DND-41 (cell line): ENCODE results near the gene CSN1S1.
A peak's percentile ranks its signal among the peaks of the same experiment; 100 is the strongest.

Experiments
- ATAC-seq: fragments of 200-7000 bp; cut with Tn5 transposase; 3 replicates; pipeline ENCODE4 v1.9.1; 2021; ENCODE audit warnings: low read depth; ENCODE audit not compliant: insufficient read depth
- DNase-seq: peaks from one replicate; pipeline ENCODE4 v3.0.0-alpha.2; 2020
- H2AFZ ChIP-seq: 2 replicates; pipeline ENCODE4 v1.6.0; 2012; ENCODE audit warnings: low read depth, low read length
- H3K27ac ChIP-seq: 2 replicates; pipeline ENCODE4 v1.5.1; 2012; ENCODE audit warnings: low read length, inconsistent platforms
- H3K27me3 ChIP-seq: fragments of 200-600 bp; sonication (generic); 2 replicates; pipeline ENCODE4 v1.6.0; 2012; ENCODE audit warnings: low read length, mild to moderate bottlenecking, inconsistent platforms; ENCODE audit not compliant: insufficient read depth, poor library complexity
- H3K36me3 ChIP-seq: 2 replicates; pipeline ENCODE4 v1.5.1; 2012; ENCODE audit warnings: low read length, inconsistent platforms; ENCODE audit not compliant: insufficient read depth
- H3K4me1 ChIP-seq: 2 replicates; pipeline ENCODE4 v1.5.1; 2012; ENCODE audit warnings: mild to moderate bottlenecking, low read length; ENCODE audit not compliant: insufficient read depth
- H3K4me2 ChIP-seq: 2 replicates; pipeline ENCODE4 v1.6.0; 2012; ENCODE audit warnings: mild to moderate bottlenecking, moderate library complexity, low read length, inconsistent platforms; ENCODE audit not compliant: insufficient read depth
- H3K4me3 ChIP-seq, 2 experiments: fragments of 200-600 bp in 1 of 2; shearing (Covaris generic) in 1 of 2; 2 replicates each; pipeline ENCODE4 v1.5.1; 2012 to 2016; ENCODE audit warnings: inconsistent platforms in 2 of 2, low read length in 2 of 2, mild to moderate bottlenecking in 2 of 2, low read depth in 1 of 2, moderate library complexity in 1 of 2
- H3K79me2 ChIP-seq: 2 replicates; pipeline ENCODE4 v1.6.0; 2012; ENCODE audit warnings: low read length, inconsistent platforms; ENCODE audit not compliant: insufficient read depth
- H3K9ac ChIP-seq: 2 replicates; pipeline ENCODE4 v1.6.0; 2012; ENCODE audit warnings: low read depth, mild to moderate bottlenecking, inconsistent platforms, low read length, moderate library complexity
- H3K9me3 ChIP-seq: 2 replicates; pipeline ENCODE4 v1.5.1; 2012; ENCODE audit warnings: low read length, moderate library complexity, mild to moderate bottlenecking, inconsistent platforms; ENCODE audit not compliant: insufficient read depth, severe bottlenecking
- H4K20me1 ChIP-seq: 2 replicates; pipeline ENCODE4 v1.6.0; 2012; ENCODE audit warnings: low read length; ENCODE audit not compliant: insufficient read depth
- CTCF ChIP-seq: IDR thresholded peaks from 2 replicates; pipeline ENCODE4 v1.5.1; 2012; ENCODE audit warnings: borderline replicate concordance, low read length, moderate library complexity, mild to moderate bottlenecking; ENCODE audit not compliant: poor library complexity, severe bottlenecking; ENCODE audit errors: extremely low read depth
- EZH2 ChIP-seq: IDR thresholded peaks from 3 replicates; pipeline ENCODE4 v1.6.1; 2012; ENCODE audit warnings: borderline replicate concordance, low read depth, mild to moderate bottlenecking, moderate library complexity, low read length, inconsistent platforms; ENCODE audit not compliant: severe bottlenecking

CSN1S1 gene

GRCh38 chr4:69888336-69888735 lies 42.5 kb upstream of the CSN1S1 start:
- Histone ChIP-seq H4K20me1 (no peaks in the 10 kb centered on the region), H2AFZ (no peak overlapping the region), H3K36me3 (no peaks in the 10 kb centered on the region), H3K4me3 (no peak overlapping the region), H3K9me3 (no peaks in the 10 kb centered on the region), H3K27ac (no peak overlapping the region), H3K79me2 (no peaks in the 10 kb centered on the region), H3K27me3 (no peaks in the 10 kb centered on the region), H3K9ac (no peak overlapping the region), H3K4me1 (no peaks in the 10 kb centered on the region), H3K4me2 (no peak overlapping the region)
- ATAC-seq, result no peak
- no peak for DNase-seq
- TF ChIP-seq EZH2, result no peak
- TF ChIP-seq CTCF, result no peak

GRCh38 chr4:69894186-69894585 lies 36.7 kb upstream of the CSN1S1 start:
- Histone ChIP-seq H3K4me2 (no peak overlapping the region), H3K27ac (no peak overlapping the region), H4K20me1 (no peaks in the 10 kb centered on the region), H3K36me3 (no peaks in the 10 kb centered on the region), H3K27me3 (no peaks in the 10 kb centered on the region), H3K9me3 (no peaks in the 10 kb centered on the region), H3K9ac (no peak overlapping the region), H3K4me1 (no peaks in the 10 kb centered on the region), H2AFZ (no peak overlapping the region), H3K79me2 (no peaks in the 10 kb centered on the region), H3K4me3 (no peak overlapping the region)
- ATAC-seq (no peak), DNase-seq (no peak)
- TF ChIP-seq CTCF (no peak), EZH2 (no peak)

GRCh38 chr4:69894721-69895120 lies 36.1 kb upstream of the CSN1S1 start:
- TF ChIP-seq EZH2 (no peak), CTCF (no peak)
- no peak overlapping the region for H2AFZ ChIP-seq
- no peaks in the 10 kb centered on the region for H4K20me1 ChIP-seq
- no peaks in the 10 kb centered on the region for H3K79me2 ChIP-seq
- H3K4me3 ChIP-seq, result no peak overlapping the region
- DNase-seq, result no peak
- no peak for ATAC-seq
- H3K27me3 ChIP-seq, result no peaks in the 10 kb centered on the region
- H3K4me2 ChIP-seq, result no peak overlapping the region
- H3K27ac ChIP-seq, result no peak overlapping the region
- no peaks in the 10 kb centered on the region for H3K36me3 ChIP-seq
- H3K9me3 ChIP-seq, result no peaks in the 10 kb centered on the region
- H3K9ac ChIP-seq, result no peak overlapping the region
- no peaks in the 10 kb centered on the region for H3K4me1 ChIP-seq

- Histone ChIP-seq H4K20me1 (no peaks in the 10 kb centered on the region), H3K4me2 (no peak overlapping the region), H2AFZ (no peak overlapping the region), H3K4me3 (no peak overlapping the region), H3K79me2 (no peaks in the 10 kb centered on the region), H3K9ac (no peak overlapping the region), H3K27me3 (no peaks in the 10 kb centered on the region), H3K4me1 (no peaks in the 10 kb centered on the region), H3K36me3 (no peaks in the 10 kb centered on the region), H3K27ac (no peak overlapping the region), H3K9me3 (no peaks in the 10 kb centered on the region)
- DNase-seq, result no peak
- TF ChIP-seq EZH2 (no peak), CTCF (peak; percentile 11)
- no peak for ATAC-seq
These were observed 34.2 kb upstream of the CSN1S1 start for GRCh38 chr4:69896530-69897116.
